ENCODE results near the gene CORO1C.

DNA sequence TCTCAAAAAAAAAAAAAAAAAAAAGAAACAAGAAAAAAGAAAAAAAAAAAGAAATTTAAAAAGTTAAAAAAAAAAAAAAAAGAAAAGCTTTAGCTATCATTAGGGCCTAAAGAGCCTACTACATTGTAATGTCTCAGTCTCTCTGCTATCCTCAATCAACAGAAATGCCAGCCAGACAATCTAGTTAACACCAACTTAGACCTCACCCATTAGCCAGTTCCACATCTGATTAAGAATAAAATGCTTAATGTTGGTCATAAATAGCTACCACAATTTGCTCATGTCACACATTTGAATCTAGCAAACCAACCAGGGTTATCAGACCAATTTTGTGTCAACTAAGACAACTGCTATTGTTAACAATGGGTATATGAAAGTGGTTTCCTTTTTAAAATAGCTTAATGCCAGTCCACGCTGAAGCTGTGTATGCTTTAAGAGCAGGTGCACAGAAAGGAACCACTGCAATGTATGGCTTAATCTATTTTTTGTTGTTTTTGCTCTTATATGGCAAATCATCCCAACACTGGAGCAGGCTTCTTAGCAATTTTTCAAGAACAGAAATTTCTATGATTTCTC is 52.1 kb downstream of the CORO1C start:
- TF ChIP-seq, protein P1, sequence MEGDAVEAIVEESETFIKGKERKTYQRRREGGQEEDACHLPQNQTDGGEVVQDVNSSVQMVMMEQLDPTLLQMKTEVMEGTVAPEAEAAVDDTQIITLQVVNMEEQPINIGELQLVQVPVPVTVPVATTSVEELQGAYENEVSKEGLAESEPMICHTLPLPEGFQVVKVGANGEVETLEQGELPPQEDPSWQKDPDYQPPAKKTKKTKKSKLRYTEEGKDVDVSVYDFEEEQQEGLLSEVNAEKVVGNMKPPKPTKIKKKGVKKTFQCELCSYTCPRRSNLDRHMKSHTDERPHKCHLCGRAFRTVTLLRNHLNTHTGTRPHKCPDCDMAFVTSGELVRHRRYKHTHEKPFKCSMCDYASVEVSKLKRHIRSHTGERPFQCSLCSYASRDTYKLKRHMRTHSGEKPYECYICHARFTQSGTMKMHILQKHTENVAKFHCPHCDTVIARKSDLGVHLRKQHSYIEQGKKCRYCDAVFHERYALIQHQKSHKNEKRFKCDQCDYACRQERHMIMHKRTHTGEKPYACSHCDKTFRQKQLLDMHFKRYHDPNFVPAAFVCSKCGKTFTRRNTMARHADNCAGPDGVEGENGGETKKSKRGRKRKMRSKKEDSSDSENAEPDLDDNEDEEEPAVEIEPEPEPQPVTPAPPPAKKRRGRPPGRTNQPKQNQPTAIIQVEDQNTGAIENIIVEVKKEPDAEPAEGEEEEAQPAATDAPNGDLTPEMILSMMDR (IDR thresholded peaks at IDR 0.05) = no peak
- TF ChIP-seq POLR2A (IDR thresholded peaks at IDR 0.05) = no peak
